ENCODE results near the gene MRTFA.
"Not testable (repeated sequence)": the region's sequence is repeated elsewhere in the genome, so short reads cannot be mapped to it uniquely, and the experiment has no call there.

MRTFA gene
- 73.6 to 86.5 reads per million in 2 donors for total RNA-seq

- DNase-seq = peak; percentile 98
Observed at GRCh38 chr22:40636380-40637182, at the start of gene MRTFA. TSS of gene MRTFA (minus strand) at chr22:40636719.

GRCh38 chr22:40685406-40685805 lies 48.9 kb upstream of the MRTFA start:
- no peak for DNase-seq

GRCh38 chr22:40684728-40685127 lies 48.2 kb upstream of the MRTFA start:
- no peak for DNase-seq

- DNase-seq = no peak
Observed at GRCh38 chr22:40681451-40681850, 44.9 kb upstream of the MRTFA start.

GRCh38 chr22:40680819-40681183 lies 44.3 kb upstream of the MRTFA start:
- no peak for DNase-seq

GRCh38 chr22:40679964-40680818 lies 43.7 kb upstream of the MRTFA start:
- DNase-seq = no peak

GRCh38 chr22:40679249-40679963 lies 42.9 kb upstream of the MRTFA start, which contains the start of gene MCHR1:
TSS of gene MCHR1 (plus strand) at chr22:40679484. CDS start at chr22:40679653, 169 bp downstream.
- DNase-seq = no peak

GRCh38 chr22:40678493-40679248 lies 42.2 kb upstream of the MRTFA start:
- DNase-seq = no peak

GRCh38 chr22:40676644-40677043 lies 40.1 kb upstream of the MRTFA start:
- DNase-seq = no peak

GRCh38 chr22:40676166-40676565 lies 39.6 kb upstream of the MRTFA start:
- DNase-seq = not testable (repeated sequence)

- no peak for DNase-seq
Observed at GRCh38 chr22:40674274-40674673, 37.8 kb upstream of the MRTFA start.

- DNase-seq = no peak
Observed at GRCh38 chr22:40673017-40673416, 36.5 kb upstream of the MRTFA start.

- DNase-seq = no peak
Observed at GRCh38 chr22:40671796-40672360, 35.4 kb upstream of the MRTFA start.

- DNase-seq = no peak
Observed at GRCh38 chr22:40671369-40671768, 34.9 kb upstream of the MRTFA start.

- DNase-seq = no peak
Observed at GRCh38 chr22:40670058-40670457, 33.5 kb upstream of the MRTFA start.

- no peak for DNase-seq
Observed at GRCh38 chr22:40668611-40669411, 32.3 kb upstream of the MRTFA start.

GRCh38 chr22:40666151-40666848 lies 29.8 kb upstream of the MRTFA start:
- DNase-seq = no peak

- no peak for DNase-seq
Observed at GRCh38 chr22:40665312-40665711, 28.8 kb upstream of the MRTFA start.

GRCh38 chr22:40661671-40662070 lies 25.2 kb upstream of the MRTFA start:
- DNase-seq = no peak

- no peak for DNase-seq
Observed at GRCh38 chr22:40660730-40661129, 24.2 kb upstream of the MRTFA start.

GRCh38 chr22:40659166-40659565 lies 22.6 kb upstream of the MRTFA start:
- no peak for DNase-seq

All from activated gamma-delta T cell (primary cell).